GM18909 (cell line): Measurements from ENCODE around the gene IFT57.
A peak's percentile ranks its signal among the peaks of the same experiment; 100 is the strongest.
"Not testable (repeated sequence)": the region's sequence is repeated elsewhere in the genome, so short reads cannot be mapped to it uniquely, and the experiment has no call there.

Experiments
- ATAC-seq: cut with Tn5 transposase; IDR thresholded peaks from one replicate; pipeline ENCODE4 v1.9.1; 2021; ENCODE audit warnings: mild to moderate bottlenecking; ENCODE audit not compliant: unreplicated experiment, poor library complexity

IFT57 gene

GRCh38 chr3:108175352-108175751 lies 46.9 kb downstream of the IFT57 start:
- ATAC-seq, result no peak

GRCh38 chr3:108171106-108171505 lies 51.1 kb downstream of the IFT57 start:
- no peak for ATAC-seq

GRCh38 chr3:108164391-108164790 lies 57.8 kb downstream of the IFT57 start:
- ATAC-seq, result no peak

GRCh38 chr3:108159865-108160264 lies 62.4 kb downstream of the IFT57 start:
- no peak for ATAC-seq

GRCh38 chr3:108159105-108159504 lies 63.1 kb downstream of the IFT57 start:
- ATAC-seq, result no peak

- no peak for ATAC-seq
Observed at GRCh38 chr3:108158251-108158650, 64.0 kb downstream of the IFT57 start.

GRCh38 chr3:108157273-108157672 lies 65.0 kb downstream of the IFT57 start:
- no peak for ATAC-seq

- ATAC-seq, result no peak
Observed at GRCh38 chr3:108156312-108156853, 65.8 kb downstream of the IFT57 start.

GRCh38 chr3:108155642-108156041 lies 66.6 kb downstream of the IFT57 start:
- not testable (repeated sequence) for ATAC-seq

GRCh38 chr3:108153451-108153981 lies 68.7 kb downstream of the IFT57 start:
- peak; percentile 60 for ATAC-seq

GRCh38 chr3:108152274-108152673 lies 70.0 kb downstream of the IFT57 start:
- no peak for ATAC-seq

- ATAC-seq, result no peak
Observed at GRCh38 chr3:108150200-108150599, 72.0 kb downstream of the IFT57 start.

GRCh38 chr3:108146139-108146538 lies 76.1 kb downstream of the IFT57 start:
- ATAC-seq, result no peak

GRCh38 chr3:108145578-108145977 lies 76.6 kb downstream of the IFT57 start:
- ATAC-seq, result no peak

GRCh38 chr3:108137460-108137814 lies 84.8 kb downstream of the IFT57 start:
- ATAC-seq, result no peak

- ATAC-seq, result no peak
Observed at GRCh38 chr3:108136561-108137459, 85.4 kb downstream of the IFT57 start.

GRCh38 chr3:108134555-108134880 lies 87.7 kb downstream of the IFT57 start:
- peak; percentile 52 for ATAC-seq

GRCh38 chr3:108133858-108134554 lies 88.2 kb downstream of the IFT57 start:
- ATAC-seq, result peak; percentile 49

GRCh38 chr3:108133048-108133369 lies 89.2 kb downstream of the IFT57 start:
- no peak for ATAC-seq

GRCh38 chr3:108131475-108132134 lies 90.6 kb downstream of the IFT57 start:
- ATAC-seq, result no peak
